GM21515 (cell line): ENCODE measurements around the gene BEND5.

Source experiments
- ATAC-seq: cut with Tn5 transposase; IDR thresholded peaks from one replicate; pipeline ENCODE4 v1.9.1; 2021; ENCODE audit not compliant: unreplicated experiment

BEND5 gene

GRCh38 chr1:48726139-48726538 is 50.6 kb downstream of the BEND5 start:
- ATAC-seq: no peak

GRCh38 chr1:48725341-48726046 is 51.2 kb downstream of the BEND5 start:
- no peak for ATAC-seq

- no peak for ATAC-seq
Measured at GRCh38 chr1:48720929-48721328, 55.8 kb downstream of the BEND5 start.

GRCh38 chr1:48718705-48719104 is 58.0 kb downstream of the BEND5 start:
- no peak for ATAC-seq

- no peak for ATAC-seq
Measured at GRCh38 chr1:48718116-48718630, 58.5 kb downstream of the BEND5 start.

GRCh38 chr1:48717082-48717481 is 59.6 kb downstream of the BEND5 start:
- no peak for ATAC-seq

- no peak for ATAC-seq
Measured at GRCh38 chr1:48715921-48716320, 60.8 kb downstream of the BEND5 start.

GRCh38 chr1:48710915-48711314 is 65.8 kb downstream of the BEND5 start:
- ATAC-seq: no peak

GRCh38 chr1:48710318-48710717 is 66.4 kb downstream of the BEND5 start:
- ATAC-seq: no peak

GRCh38 chr1:48704736-48705135 is 72.0 kb downstream of the BEND5 start:
- ATAC-seq: no peak

- ATAC-seq: no peak
Measured at GRCh38 chr1:48701445-48701844, 75.2 kb downstream of the BEND5 start.

- peak; percentile 71 for ATAC-seq
Measured at GRCh38 chr1:48697066-48697707, 79.5 kb downstream of the BEND5 start.

GRCh38 chr1:48695161-48695560 is 81.5 kb downstream of the BEND5 start:
- ATAC-seq: no peak

GRCh38 chr1:48693674-48694320 is 82.9 kb downstream of the BEND5 start:
- ATAC-seq: no peak

- no peak for ATAC-seq
Measured at GRCh38 chr1:48693180-48693579, 83.5 kb downstream of the BEND5 start.

- ATAC-seq: no peak
Measured at GRCh38 chr1:48692235-48692634, 84.5 kb downstream of the BEND5 start.

- ATAC-seq: no peak
Measured at GRCh38 chr1:48691429-48692001, 85.2 kb downstream of the BEND5 start.

GRCh38 chr1:48688102-48688760 is 88.5 kb downstream of the BEND5 start:
- peak; percentile 81 for ATAC-seq

- ATAC-seq: no peak
Measured at GRCh38 chr1:48687282-48688045, 89.2 kb downstream of the BEND5 start.

- ATAC-seq: no peak
Measured at GRCh38 chr1:48686159-48686558, 90.5 kb downstream of the BEND5 start.
